ENCODE results near the gene NDOR1. TPM values are rescaled to one million over a fixed set of nuclear protein-coding genes. Genes with fewer than 3 reads are reported as not detected.

Gene NDOR1
- polyA plus RNA-seq, 4 donors = 9.2 to 15.3 (median 12.1) TPM

DNA sequence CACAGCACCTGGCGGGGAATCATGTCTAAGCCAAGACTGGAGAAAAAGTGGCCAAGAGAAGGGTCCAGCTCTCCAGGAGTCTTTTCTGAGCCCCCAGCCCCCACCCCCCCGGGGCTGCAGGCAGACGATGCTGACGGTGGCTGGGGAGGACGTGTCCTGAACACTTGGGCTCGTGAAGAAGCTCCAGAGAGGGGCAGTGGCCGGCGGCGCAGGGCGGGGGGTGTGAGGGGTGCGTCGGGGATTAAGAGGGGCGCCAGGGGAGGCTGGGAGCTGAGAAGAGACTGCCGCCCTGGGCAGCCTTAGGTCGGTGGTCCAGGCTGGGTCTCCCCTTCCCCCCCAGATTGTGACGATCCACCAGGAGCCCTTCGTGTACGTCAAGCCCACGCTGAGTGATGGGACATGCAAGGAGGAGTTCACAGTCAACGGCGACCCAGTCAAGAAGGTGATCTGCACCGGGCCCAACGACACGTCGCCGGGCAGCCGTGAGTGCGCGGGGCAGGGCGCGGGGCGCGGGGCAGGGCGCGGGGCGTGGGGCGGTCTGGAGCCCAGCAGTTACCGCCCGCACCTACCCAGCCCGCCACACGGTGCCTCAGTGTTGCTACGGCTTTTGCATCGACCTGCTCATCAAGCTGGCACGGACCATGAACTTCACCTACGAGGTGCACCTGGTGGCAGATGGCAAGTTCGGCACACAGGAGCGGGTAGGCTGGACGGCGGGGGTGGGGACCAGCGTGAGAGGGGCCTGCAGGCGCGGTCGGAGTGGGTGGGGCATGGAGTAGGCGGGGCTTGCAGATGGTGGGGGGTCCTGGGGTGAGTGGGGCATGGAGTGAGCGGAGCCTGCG is 44.6 kb upstream of the NDOR1 start:
- H3K4me1 ChIP-seq (ENCODE audit: control insufficient read depth in 3 of 3, insufficient read depth in 2 of 3, low read depth in 1 of 3, low read length in 2 of 3) = peaks cover 0 to 6% (median 0%) of the 10 kb centered on the region in 3 donors
- no peaks in the 10 kb centered on the region for H3K9me3 ChIP-seq (ENCODE audit: control insufficient read depth in 2 of 2, insufficient read depth in 1 of 2, low read depth in 1 of 2, low read length in 1 of 2)
- H3K4me3 ChIP-seq (ENCODE audit: low read depth in 1 of 3, low read length in 3 of 3) = no peak overlapping the region
- 20 to 35% (median 31%) methylated on average over 56 of the region's 56 CpGs for WGBS, 3 donors
- no peaks in the 10 kb centered on the region for H3K36me3 ChIP-seq (ENCODE audit: control insufficient read depth in 3 of 3, insufficient read depth in 2 of 3, low read depth in 1 of 3, low read length in 3 of 3)
- DNase-seq (no peak), FAIRE-seq (no peak)
- H3K27me3 ChIP-seq (ENCODE audit: control insufficient read depth in 3 of 3, insufficient read depth in 3 of 3, low read length in 3 of 3) = peaks cover 0 to 96% (median 22%) of the 10 kb centered on the region in 3 donors
- H3K27ac ChIP-seq (ENCODE audit: low read depth in 1 of 3, low read length in 2 of 3) = no peak overlapping the region

DNA sequence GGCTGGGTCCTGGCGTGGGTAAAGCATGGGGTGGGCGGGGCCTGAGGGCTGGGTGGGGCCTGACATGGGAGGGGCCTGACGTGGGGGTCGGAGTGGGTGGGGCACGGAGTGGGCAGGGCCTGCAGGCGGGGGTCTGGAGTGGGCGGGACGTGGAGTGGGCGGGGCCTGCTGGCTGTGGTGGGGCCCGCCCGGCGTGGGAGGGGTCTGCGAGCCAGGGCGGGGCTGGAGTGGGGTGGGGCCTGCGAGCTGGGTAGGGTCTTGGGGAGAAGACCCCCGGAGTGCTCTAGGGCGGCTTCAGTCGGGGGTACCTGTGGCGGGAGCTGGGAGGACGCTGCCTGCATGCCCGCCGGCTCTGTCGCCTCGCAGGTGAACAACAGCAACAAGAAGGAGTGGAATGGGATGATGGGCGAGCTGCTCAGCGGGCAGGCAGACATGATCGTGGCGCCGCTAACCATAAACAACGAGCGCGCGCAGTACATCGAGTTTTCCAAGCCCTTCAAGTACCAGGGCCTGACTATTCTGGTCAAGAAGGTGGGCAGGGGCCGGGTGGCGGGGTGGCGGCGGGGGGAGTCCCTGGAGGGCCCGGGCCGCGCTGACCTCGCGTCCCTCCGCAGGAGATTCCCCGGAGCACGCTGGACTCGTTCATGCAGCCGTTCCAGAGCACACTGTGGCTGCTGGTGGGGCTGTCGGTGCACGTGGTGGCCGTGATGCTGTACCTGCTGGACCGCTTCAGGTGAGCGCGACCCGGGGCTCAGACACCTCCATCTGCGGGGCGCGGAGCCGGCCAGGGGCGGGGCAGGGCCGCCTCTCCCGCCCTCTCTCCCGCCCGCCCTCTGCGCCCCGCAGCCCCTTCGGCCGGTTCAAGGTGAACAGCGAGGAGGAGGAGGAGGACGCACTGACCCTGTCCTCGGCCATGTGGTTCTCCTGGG is 43.7 kb upstream of the NDOR1 start:
- DNase-seq (no peak), FAIRE-seq (no peak)
- H3K4me3 ChIP-seq (ENCODE audit: low read depth in 1 of 3, low read length in 3 of 3) = no peak overlapping the region
- 3 to 8% (median 7%) methylated on average over 53 to 70 of the region's 71 CpGs for WGBS, 3 donors
- no peaks in the 10 kb centered on the region for H3K9me3 ChIP-seq (ENCODE audit: control insufficient read depth in 2 of 2, insufficient read depth in 1 of 2, low read depth in 1 of 2, low read length in 1 of 2)
- H3K4me1 ChIP-seq (ENCODE audit: control insufficient read depth in 3 of 3, insufficient read depth in 2 of 3, low read depth in 1 of 3, low read length in 2 of 3) = peaks cover 0 to 6% (median 0%) of the 10 kb centered on the region in 3 donors
- H3K27me3 ChIP-seq (ENCODE audit: control insufficient read depth in 3 of 3, insufficient read depth in 3 of 3, low read length in 3 of 3) = peaks cover 0 to 96% (median 30%) of the 10 kb centered on the region in 3 donors
- no peak overlapping the region for H3K27ac ChIP-seq (ENCODE audit: low read depth in 1 of 3, low read length in 2 of 3)
- no peaks in the 10 kb centered on the region for H3K36me3 ChIP-seq (ENCODE audit: control insufficient read depth in 3 of 3, insufficient read depth in 2 of 3, low read depth in 1 of 3, low read length in 3 of 3)

DNA sequence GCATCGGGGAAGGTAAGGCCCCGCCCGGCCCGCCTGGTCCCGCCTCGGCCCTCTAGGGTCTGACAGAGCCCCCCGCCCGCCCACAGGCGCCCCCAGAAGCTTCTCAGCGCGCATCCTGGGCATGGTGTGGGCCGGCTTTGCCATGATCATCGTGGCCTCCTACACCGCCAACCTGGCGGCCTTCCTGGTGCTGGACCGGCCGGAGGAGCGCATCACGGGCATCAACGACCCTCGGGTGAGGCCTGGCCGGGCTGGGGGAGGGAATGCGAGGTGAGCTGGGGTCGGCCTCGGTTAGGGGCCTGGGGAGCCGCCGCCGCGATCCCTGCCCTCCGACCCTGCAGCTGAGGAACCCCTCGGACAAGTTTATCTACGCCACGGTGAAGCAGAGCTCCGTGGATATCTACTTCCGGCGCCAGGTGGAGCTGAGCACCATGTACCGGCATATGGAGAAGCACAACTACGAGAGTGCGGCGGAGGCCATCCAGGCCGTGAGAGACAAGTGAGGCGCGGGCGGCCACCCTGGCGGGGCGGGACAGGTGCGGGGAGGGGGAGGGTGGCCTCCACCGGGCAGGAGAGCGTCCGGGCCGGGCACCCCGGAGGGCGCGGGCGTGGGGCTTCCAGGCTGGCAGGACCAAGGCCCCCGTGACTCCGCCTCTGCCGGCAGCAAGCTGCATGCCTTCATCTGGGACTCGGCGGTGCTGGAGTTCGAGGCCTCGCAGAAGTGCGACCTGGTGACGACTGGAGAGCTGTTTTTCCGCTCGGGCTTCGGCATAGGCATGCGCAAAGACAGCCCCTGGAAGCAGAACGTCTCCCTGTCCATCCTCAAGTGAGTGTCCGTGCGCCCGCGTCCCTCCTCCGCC is 42.8 kb upstream of the NDOR1 start:
- peaks cover 0 to 96% (median 30%) of the 10 kb centered on the region in 3 donors for H3K27me3 ChIP-seq (ENCODE audit: control insufficient read depth in 3 of 3, insufficient read depth in 3 of 3, low read length in 3 of 3)
- no peak overlapping the region for H3K27ac ChIP-seq (ENCODE audit: low read depth in 1 of 3, low read length in 2 of 3)
- no peak overlapping the region for H3K4me3 ChIP-seq (ENCODE audit: low read depth in 1 of 3, low read length in 3 of 3)
- FAIRE-seq = no peak
- no peaks in the 10 kb centered on the region for H3K9me3 ChIP-seq (ENCODE audit: control insufficient read depth in 2 of 2, insufficient read depth in 1 of 2, low read depth in 1 of 2, low read length in 1 of 2)
- H3K4me1 ChIP-seq (ENCODE audit: control insufficient read depth in 3 of 3, insufficient read depth in 2 of 3, low read depth in 1 of 3, low read length in 2 of 3) = peaks cover 0 to 6% (median 0%) of the 10 kb centered on the region in 3 donors
- H3K36me3 ChIP-seq (ENCODE audit: control insufficient read depth in 3 of 3, insufficient read depth in 2 of 3, low read depth in 1 of 3, low read length in 3 of 3) = no peaks in the 10 kb centered on the region
- peak; percentile 59 to 69 for DNase-seq
- 12 to 21% (median 12%) methylated on average over 61 to 74 of the region's 74 CpGs for WGBS, 3 donors

DNA sequence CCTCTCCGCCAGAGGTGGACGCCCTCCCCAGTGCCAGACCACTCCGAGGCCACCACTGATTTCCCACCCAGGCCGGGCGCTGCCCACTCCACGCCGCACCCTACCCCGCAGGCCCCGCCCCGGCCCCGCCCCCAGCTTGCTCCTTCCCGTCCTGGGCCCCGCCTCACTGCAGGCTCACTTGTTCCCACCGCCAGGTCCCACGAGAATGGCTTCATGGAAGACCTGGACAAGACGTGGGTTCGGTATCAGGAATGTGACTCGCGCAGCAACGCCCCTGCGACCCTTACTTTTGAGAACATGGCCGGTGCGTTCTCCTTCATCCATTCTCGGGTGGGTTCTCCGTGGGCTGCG is 42.2 kb upstream of the NDOR1 start:
- DNase-seq = no peak
- Histone ChIP-seq H3K27ac (ENCODE audit: low read depth in 1 of 3, low read length in 2 of 3) (no peak overlapping the region), H3K9me3 (ENCODE audit: control insufficient read depth in 2 of 2, insufficient read depth in 1 of 2, low read depth in 1 of 2, low read length in 1 of 2) (no peaks in the 10 kb centered on the region), H3K27me3 (ENCODE audit: control insufficient read depth in 3 of 3, insufficient read depth in 3 of 3, low read length in 3 of 3) (peaks cover 0 to 95% (median 30%) of the 10 kb centered on the region in 3 donors), H3K4me1 (ENCODE audit: control insufficient read depth in 3 of 3, insufficient read depth in 2 of 3, low read depth in 1 of 3, low read length in 2 of 3) (peaks cover 0 to 6% (median 0%) of the 10 kb centered on the region in 3 donors), H3K36me3 (ENCODE audit: control insufficient read depth in 3 of 3, insufficient read depth in 2 of 3, low read depth in 1 of 3, low read length in 3 of 3) (no peaks in the 10 kb centered on the region), H3K4me3 (ENCODE audit: low read depth in 1 of 3, low read length in 3 of 3) (no peak overlapping the region)
- no peak for FAIRE-seq
- 32 to 49% (median 38%) methylated on average over 19 to 26 of the region's 26 CpGs for WGBS, 3 donors

DNA sequence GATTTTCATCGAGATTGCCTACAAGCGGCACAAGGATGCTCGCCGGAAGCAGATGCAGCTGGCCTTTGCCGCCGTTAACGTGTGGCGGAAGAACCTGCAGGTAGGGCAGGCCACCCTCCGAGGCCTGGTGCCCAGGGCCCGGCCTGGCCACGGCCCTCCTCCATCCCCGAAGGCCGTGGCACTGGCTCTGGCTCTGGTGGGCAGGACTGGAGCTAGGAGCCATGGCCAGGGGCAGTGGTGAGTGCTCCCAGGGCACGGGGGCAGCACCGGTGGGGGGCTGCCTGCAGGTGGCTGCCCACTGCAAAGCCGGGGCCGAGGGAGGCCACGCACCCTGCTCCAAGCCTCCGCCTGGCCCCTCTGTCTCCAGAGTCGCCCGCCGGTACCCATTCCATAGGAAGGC is 41.7 kb upstream of the NDOR1 start:
- Histone ChIP-seq H3K27ac (ENCODE audit: low read depth in 1 of 3, low read length in 2 of 3) (no peak overlapping the region), H3K9me3 (ENCODE audit: control insufficient read depth in 2 of 2, insufficient read depth in 1 of 2, low read depth in 1 of 2, low read length in 1 of 2) (no peaks in the 10 kb centered on the region), H3K36me3 (ENCODE audit: control insufficient read depth in 3 of 3, insufficient read depth in 2 of 3, low read depth in 1 of 3, low read length in 3 of 3) (no peaks in the 10 kb centered on the region), H3K27me3 (ENCODE audit: control insufficient read depth in 3 of 3, insufficient read depth in 3 of 3, low read length in 3 of 3) (peaks cover 0 to 94% (median 30%) of the 10 kb centered on the region in 3 donors), H3K4me3 (ENCODE audit: low read depth in 1 of 3, low read length in 3 of 3) (no peak overlapping the region), H3K4me1 (ENCODE audit: control insufficient read depth in 3 of 3, insufficient read depth in 2 of 3, low read depth in 1 of 3, low read length in 2 of 3) (peaks cover 0 to 6% (median 0%) of the 10 kb centered on the region in 3 donors)
- WGBS, 3 donors = 78 to 85% (median 80%) methylated on average over 22 of the region's 22 CpGs
- FAIRE-seq = no peak
- no peak for DNase-seq

DNA sequence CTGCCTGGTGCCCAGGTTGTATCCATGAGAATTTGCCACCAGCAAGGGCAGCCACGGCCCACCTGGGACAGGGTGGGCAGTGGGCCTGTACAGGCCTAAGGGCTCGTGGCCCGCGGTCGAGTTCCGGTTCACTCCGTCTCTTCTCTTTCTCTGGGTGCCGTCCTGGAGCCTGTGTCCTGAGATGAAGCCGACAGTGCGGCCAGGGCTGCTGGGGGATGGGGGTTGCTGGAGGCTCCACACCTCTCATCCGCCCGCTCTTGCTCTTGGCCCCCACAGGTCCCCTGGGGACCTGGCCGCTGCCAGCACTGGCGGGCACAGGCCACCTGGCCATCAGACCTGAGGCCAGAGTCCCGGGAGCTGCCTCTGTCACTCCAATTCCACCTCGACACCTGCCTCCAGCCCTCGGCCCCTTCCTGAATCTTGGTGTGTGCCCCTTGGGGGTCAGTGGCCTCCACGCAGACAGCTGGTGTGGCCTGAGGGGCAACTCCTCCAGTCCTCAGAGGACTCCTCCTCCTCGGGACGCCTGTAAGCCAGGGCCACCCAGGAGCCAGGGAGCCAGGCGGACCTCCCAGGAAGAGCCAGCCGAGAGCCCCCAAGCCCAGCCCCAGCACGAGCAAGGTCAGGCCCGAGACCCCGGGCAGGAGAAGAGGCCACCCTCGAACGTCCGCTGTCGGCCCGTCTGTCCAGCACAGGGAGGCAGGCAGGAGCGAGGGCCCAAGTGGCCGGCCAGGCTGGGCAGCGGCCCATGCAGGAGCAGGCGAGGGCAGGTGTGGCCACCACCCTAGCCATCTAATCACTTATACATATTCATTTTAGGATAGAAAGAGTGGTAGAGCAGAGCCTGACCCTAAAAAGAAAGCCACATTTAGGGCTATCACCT is 40.9 kb upstream of the NDOR1 start:
- FAIRE-seq = no peak
- Histone ChIP-seq H3K27ac (ENCODE audit: low read depth in 1 of 3, low read length in 2 of 3) (no peak overlapping the region), H3K4me1 (ENCODE audit: control insufficient read depth in 3 of 3, insufficient read depth in 2 of 3, low read depth in 1 of 3, low read length in 2 of 3) (peaks cover 0 to 6% (median under 1%) of the 10 kb centered on the region in 3 donors), H3K27me3 (ENCODE audit: control insufficient read depth in 3 of 3, insufficient read depth in 3 of 3, low read length in 3 of 3) (peaks cover 6 to 88% (median 26%) of the 10 kb centered on the region in 3 donors), H3K36me3 (ENCODE audit: control insufficient read depth in 3 of 3, insufficient read depth in 2 of 3, low read depth in 1 of 3, low read length in 3 of 3) (no peaks in the 10 kb centered on the region), H3K9me3 (ENCODE audit: control insufficient read depth in 2 of 2, insufficient read depth in 1 of 2, low read depth in 1 of 2, low read length in 1 of 2) (no peaks in the 10 kb centered on the region), H3K4me3 (ENCODE audit: low read depth in 1 of 3, low read length in 3 of 3) (no peak overlapping the region)
- 78 to 87% (median 86%) methylated on average over 33 to 34 of the region's 34 CpGs for WGBS, 3 donors
- DNase-seq = no peak

DNA sequence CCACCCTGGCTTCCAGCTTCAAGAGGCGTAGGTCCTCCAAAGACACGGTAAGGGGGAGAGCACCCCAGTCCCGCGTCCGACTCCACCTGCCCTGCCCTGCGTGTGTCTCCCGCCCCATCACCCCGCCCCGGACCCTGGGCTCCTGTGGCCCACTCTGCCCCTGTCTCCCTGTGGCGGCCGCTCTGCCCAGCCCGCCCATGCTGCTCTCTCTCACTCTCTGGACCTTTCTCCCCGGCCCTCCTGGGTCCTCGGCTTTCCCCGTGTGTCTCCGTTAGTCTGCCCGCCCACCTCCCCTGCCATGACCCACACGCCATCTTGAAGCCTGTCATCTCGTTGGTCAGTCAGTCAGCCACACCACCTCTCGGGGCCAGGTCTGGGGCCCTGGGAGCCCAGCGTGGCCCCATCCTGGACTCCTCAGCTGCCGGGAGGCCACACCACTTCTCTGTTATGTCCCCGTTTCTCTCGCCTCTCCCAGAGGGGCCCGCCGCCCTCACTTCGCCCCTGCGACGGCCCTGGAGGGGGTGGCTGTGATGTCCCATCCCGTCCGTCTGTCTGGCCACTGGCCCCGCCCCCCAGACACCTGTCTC is 40.2 kb upstream of the NDOR1 start:
- H3K27ac ChIP-seq (ENCODE audit: low read depth in 1 of 3, low read length in 2 of 3) = no peak overlapping the region
- no peak for FAIRE-seq
- WGBS, 3 donors = 85 to 88% (median 86%) methylated on average over 32 of the region's 32 CpGs
- H3K36me3 ChIP-seq (ENCODE audit: control insufficient read depth in 3 of 3, insufficient read depth in 2 of 3, low read depth in 1 of 3, low read length in 3 of 3) = no peaks in the 10 kb centered on the region
- no peak for DNase-seq
- H3K4me3 ChIP-seq (ENCODE audit: low read depth in 1 of 3, low read length in 3 of 3) = no peak overlapping the region
- peaks cover 0 to 8% (median 5%) of the 10 kb centered on the region in 3 donors for H3K4me1 ChIP-seq (ENCODE audit: control insufficient read depth in 3 of 3, insufficient read depth in 2 of 3, low read depth in 1 of 3, low read length in 2 of 3)
- H3K27me3 ChIP-seq (ENCODE audit: control insufficient read depth in 3 of 3, insufficient read depth in 3 of 3, low read length in 3 of 3) = peaks cover 6 to 86% (median 28%) of the 10 kb centered on the region in 3 donors
- H3K9me3 ChIP-seq (ENCODE audit: control insufficient read depth in 2 of 2, insufficient read depth in 1 of 2, low read depth in 1 of 2, low read length in 1 of 2) = no peaks in the 10 kb centered on the region
